ENCODE data around the gene CCNDBP1. TPM values are rescaled to one million over a fixed set of nuclear protein-coding genes. Genes with fewer than 3 reads are reported as not detected.
A peak's percentile ranks its signal among the peaks of the same experiment; 100 is the strongest.

CCNDBP1 gene
- total RNA-seq, 4 donors from 2014 or later, result 88.7 to 154 (median 110) TPM

DNA sequence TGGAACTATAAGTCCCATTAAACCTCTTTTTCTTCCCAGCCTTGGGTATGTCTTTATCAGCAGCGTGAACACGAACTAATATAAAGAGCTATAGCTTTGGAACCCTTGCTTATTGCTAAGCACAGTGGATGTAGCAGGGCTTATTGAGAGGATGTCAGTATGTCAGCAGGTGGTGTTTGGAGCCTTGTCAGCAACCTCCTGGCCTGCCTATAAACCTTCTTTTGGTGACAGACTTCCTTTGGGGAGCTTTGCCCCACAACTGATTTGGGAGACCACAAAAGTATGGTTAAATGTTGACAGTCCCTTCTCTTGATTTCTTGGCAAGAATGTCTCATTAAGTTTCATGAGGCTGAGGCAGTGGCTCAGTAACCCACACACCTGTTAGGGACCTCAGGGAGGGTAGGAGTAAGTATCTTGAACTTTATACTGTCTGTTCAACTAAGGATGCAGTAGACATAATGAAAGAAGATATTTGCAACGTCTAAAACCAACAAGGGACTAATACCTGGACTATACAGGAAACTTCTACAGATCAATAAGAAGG, 14.8 kb downstream of the CCNDBP1 start:
- intact Hi-C loops (cut with DNase I), result no loop called here

DNA sequence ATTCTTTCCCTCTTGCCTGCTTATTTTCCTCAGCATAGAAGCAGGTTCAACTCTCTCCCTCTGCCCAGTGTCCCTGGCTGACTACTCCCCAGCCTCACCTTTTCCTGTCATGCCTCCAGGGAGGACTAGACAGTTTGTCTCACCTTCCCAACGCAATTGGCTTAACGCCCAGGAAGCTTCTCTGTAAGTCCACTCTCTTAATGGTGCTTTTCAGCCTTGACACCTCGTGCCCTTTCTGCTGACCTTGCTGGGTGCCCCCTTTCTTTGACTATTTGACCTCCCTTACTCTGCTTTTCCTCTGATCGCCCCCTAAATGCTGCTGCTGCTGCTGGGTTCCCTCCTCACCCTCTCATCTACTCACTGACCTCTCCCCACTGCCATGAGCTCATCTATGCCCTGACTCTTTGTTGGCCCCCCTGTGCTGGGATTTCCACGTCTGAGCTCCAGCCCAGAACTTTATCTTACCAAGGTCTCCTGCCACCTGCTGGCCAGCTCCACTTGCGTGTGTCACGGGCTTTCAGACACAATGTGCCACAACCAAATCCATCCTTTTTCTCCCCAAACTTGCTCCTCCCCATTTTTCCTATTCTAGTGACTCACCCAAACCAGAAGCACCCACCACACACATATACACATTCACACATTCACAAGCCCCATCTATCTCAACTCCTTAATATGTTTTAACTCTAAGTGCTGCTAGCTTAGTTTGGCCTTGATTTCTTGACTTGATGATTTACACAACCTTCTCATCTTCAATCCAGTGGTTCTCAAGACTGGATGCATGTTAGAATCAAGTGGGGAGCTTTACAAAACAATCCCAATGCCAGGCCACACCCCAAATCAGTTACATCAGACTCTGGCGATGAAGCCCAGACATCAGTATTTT, 19.1 kb downstream of the CCNDBP1 start:
- H3K4me1 ChIP-seq, result peaks cover 0 to 8% of the 10 kb centered on the region in 2 donors
- intact Hi-C loops (cut with DNase I), result no loop called here
- TF ChIP-seq, protein P1, sequence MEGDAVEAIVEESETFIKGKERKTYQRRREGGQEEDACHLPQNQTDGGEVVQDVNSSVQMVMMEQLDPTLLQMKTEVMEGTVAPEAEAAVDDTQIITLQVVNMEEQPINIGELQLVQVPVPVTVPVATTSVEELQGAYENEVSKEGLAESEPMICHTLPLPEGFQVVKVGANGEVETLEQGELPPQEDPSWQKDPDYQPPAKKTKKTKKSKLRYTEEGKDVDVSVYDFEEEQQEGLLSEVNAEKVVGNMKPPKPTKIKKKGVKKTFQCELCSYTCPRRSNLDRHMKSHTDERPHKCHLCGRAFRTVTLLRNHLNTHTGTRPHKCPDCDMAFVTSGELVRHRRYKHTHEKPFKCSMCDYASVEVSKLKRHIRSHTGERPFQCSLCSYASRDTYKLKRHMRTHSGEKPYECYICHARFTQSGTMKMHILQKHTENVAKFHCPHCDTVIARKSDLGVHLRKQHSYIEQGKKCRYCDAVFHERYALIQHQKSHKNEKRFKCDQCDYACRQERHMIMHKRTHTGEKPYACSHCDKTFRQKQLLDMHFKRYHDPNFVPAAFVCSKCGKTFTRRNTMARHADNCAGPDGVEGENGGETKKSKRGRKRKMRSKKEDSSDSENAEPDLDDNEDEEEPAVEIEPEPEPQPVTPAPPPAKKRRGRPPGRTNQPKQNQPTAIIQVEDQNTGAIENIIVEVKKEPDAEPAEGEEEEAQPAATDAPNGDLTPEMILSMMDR (IDR thresholded peaks at IDR 0.05), result peak in 5 of 6 experiments; percentile 25 to 67 (median 55)
- TF ChIP-seq POLR2A (IDR thresholded peaks at IDR 0.05), result no peak
- no peak overlapping the region for H3K4me3 ChIP-seq (replicated peaks in 1 of 3)
- H3K27me3 ChIP-seq, result no peaks in the 10 kb centered on the region
- no peaks in the 10 kb centered on the region for H3K9me3 ChIP-seq
- DNase-seq, result peak; percentile 68 to 78
- no peaks in the 10 kb centered on the region for H3K36me3 ChIP-seq
- WGBS, 2 donors, result 33 to 37% methylated on average over 8 of the region's 8 CpGs
- no peak overlapping the region for H3K27ac ChIP-seq

More for the DNA sequence above, 14.8 kb downstream of the CCNDBP1 start:
- peaks cover 0 to 3% of the 10 kb centered on the region in 2 donors for H3K4me1 ChIP-seq
- peaks cover 9 to 21% of the 10 kb centered on the region in 2 donors for H3K36me3 ChIP-seq
- TF ChIP-seq, protein P1 (IDR thresholded peaks at IDR 0.05), result no peak
- no peak for TF ChIP-seq POLR2A (IDR thresholded peaks at IDR 0.05)
- no peaks in the 10 kb centered on the region for H3K27me3 ChIP-seq
- 87 to 89% methylated on average over 3 of the region's 3 CpGs for WGBS, 2 donors
- H3K4me3 ChIP-seq (replicated peaks in 1 of 3), result no peak overlapping the region
- H3K27ac ChIP-seq, result no peak overlapping the region
- H3K9me3 ChIP-seq, result no peaks in the 10 kb centered on the region
- DNase-seq, result no peak

DNA sequence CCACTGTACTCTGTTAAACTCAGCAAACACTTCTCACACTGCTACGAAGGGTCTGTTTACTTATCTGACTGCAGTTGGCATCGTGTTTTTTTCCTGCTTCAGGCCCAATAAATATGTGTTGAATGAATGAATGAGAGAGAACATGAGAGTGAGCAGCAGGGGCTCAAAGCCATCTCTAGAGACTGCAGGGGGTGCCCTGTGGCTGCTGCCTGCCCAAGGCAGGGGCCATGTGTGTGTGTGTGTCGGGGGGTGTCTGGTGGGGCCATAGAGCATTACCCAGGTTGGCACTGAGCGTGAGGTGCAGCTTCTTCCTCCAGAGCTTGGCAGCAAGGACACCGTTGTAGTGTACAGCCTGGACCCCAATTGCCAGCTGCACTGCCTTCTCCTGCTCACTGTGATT, 20.9 kb downstream of the CCNDBP1 start:
- no peak for TF ChIP-seq POLR2A (IDR thresholded peaks at IDR 0.05)
- Histone ChIP-seq H3K27ac (no peak overlapping the region), H3K36me3 (no peaks in the 10 kb centered on the region), H3K9me3 (no peaks in the 10 kb centered on the region), H3K27me3 (no peaks in the 10 kb centered on the region), H3K4me1 (peaks cover 0 to 8% of the 10 kb centered on the region in 2 donors), H3K4me3 (replicated peaks in 1 of 3) (no peak overlapping the region)
- intact Hi-C loops (cut with DNase I), result no loop called here
- 80 to 84% methylated on average over 5 of the region's 5 CpGs for WGBS, 2 donors
- no peak for DNase-seq

DNA sequence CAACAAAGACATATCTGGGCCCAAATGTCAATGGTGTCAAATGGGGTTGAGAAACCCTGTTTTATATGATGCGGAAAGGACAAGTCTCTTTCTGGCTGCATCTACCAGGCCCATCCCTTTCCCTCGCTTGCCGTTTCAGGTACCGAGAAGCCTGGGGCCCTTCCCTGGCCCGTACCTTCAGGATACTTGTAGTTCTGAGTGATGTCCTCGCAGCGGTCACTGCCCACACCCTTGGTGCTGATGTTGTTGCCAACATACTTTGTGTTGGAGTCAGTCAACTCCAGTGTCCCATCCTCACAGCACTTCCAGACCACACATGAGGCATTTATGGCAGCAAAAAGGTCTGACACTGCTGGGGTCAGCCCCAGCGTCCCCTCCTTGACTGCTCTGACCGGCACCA, 21.8 kb downstream of the CCNDBP1 start:
- 93% methylated on average over 9 of the region's 9 CpGs for WGBS, 2 donors
- DNase-seq, result no peak
- H3K36me3 ChIP-seq, result no peaks in the 10 kb centered on the region
- H3K4me1 ChIP-seq, result peaks cover 0 to 8% of the 10 kb centered on the region in 2 donors
- H3K9me3 ChIP-seq, result no peaks in the 10 kb centered on the region
- no peak overlapping the region for H3K27ac ChIP-seq
- no peaks in the 10 kb centered on the region for H3K27me3 ChIP-seq
- intact Hi-C loops (cut with DNase I), result no loop called here
- H3K4me3 ChIP-seq (replicated peaks in 1 of 3), result no peak overlapping the region
- no peak for TF ChIP-seq POLR2A (IDR thresholded peaks at IDR 0.05)
- TF ChIP-seq, protein P1 (IDR thresholded peaks at IDR 0.05), result no peak

DNA sequence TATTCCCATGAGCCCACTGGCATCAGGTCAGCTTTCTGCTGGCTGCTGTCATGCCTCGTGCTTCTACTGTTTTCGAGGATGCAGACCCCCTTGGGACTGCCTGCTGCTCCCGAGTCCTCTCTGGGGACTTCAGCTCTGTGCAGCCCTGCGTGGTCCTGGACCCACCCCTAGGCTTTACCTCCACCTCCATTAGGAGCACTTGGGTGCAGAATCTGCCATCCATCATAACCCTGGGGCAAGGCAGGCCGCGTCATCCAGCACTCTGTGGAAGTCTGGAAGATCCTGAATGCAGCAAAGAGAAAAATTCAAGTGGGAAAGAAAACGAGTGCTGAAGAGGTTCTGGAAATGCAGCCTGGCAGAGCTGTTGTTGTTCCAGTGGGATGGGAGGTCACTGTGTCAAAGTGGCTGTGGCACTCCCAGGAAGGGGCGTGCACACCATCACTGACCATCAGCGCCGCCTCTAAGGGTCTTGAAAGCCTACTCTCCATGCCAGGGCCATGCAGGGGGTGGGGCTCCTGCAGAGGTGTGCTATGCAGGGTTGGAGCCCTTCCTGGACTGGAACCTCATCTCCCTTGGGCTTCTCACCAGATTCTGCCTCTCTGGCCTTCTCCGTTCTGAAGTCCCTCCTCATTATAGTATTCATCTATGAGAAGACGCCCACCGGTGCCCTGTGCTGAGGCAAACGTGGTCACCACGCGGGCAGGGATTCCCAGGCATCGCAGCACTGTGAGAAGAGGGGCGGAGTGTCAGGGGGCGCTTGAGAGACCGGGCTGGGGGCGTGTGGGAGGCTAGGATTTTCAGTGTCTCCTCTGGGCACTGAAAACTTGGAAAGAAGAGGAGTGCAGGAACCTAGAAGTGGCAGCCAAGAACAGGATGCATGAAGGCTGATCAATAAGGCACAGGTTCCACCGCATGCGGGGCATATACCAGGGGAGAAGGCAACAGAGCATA, 23.1 kb downstream of the CCNDBP1 start:
- Histone ChIP-seq H3K4me3 (replicated peaks in 1 of 3) (no peak overlapping the region), H3K9me3 (no peaks in the 10 kb centered on the region), H3K27me3 (no peaks in the 10 kb centered on the region), H3K4me1 (peaks cover 0 to 8% of the 10 kb centered on the region in 2 donors), H3K36me3 (no peaks in the 10 kb centered on the region), H3K27ac (no peak overlapping the region)
- TF ChIP-seq POLR2A (IDR thresholded peaks at IDR 0.05), result no peak
- TF ChIP-seq, protein P1 (IDR thresholded peaks at IDR 0.05), result no peak
- peak; percentile 47 to 62 for DNase-seq
- intact Hi-C loops (cut with DNase I), result no loop called here
- 49 to 57% methylated on average over 22 to 23 of the region's 23 CpGs for WGBS, 2 donors
